SK-N-MC (cell line): Measurements from ENCODE around the gene MARCHF7.

Experiments
- EZH2 ChIP-seq: fragments of 200-600 bp; sonication (generic); IDR thresholded peaks from one replicate; pipeline ENCODE4 v1.6.1; 2017; ENCODE audit warnings: antibody characterized with exemption
- FOXP2 ChIP-seq: optimal IDR thresholded peaks from 2 replicates; pipeline ENCODE3; 2011; ENCODE audit warnings: mild to moderate bottlenecking, moderate library complexity; ENCODE audit not compliant: insufficient read depth; ENCODE audit errors: extremely low read length, control extremely low read depth
- POLR2AphosphoS5 ChIP-seq: IDR thresholded peaks from 2 replicates; pipeline ENCODE4 v1.6.1; 2012; ENCODE audit warnings: mild to moderate bottlenecking, low read depth, low read length, borderline replicate concordance

GRCh38 chr2:159735648-159736047, 23.3 kb downstream of the MARCHF7 start:
- TF ChIP-seq POLR2AphosphoS5 = no peak
- TF ChIP-seq EZH2 = no peak
- TF ChIP-seq FOXP2 = no peak
